HG03108 (cell line): Measurements from ENCODE around the gene ARHGAP5.

Experiments
- ATAC-seq: cut with Tn5 transposase; IDR thresholded peaks from one replicate; pipeline ENCODE4 v1.9.1; 2021; ENCODE audit warnings: moderate library complexity; ENCODE audit not compliant: unreplicated experiment

The ARHGAP5 gene

GRCh38 chr14:32169191-32169590, 92.1 kb downstream of the ARHGAP5 start:
- ATAC-seq, result no peak

GRCh38 chr14:32171469-32171868, 94.4 kb downstream of the ARHGAP5 start:
- ATAC-seq, result no peak

- ATAC-seq, result no peak
These were observed 106.3 kb downstream of the ARHGAP5 start for GRCh38 chr14:32183151-32184058.

- no peak for ATAC-seq
These were observed 108.0 kb downstream of the ARHGAP5 start for GRCh38 chr14:32185097-32185496.

GRCh38 chr14:32186248-32186647, 109.1 kb downstream of the ARHGAP5 start:
- ATAC-seq, result no peak

GRCh38 chr14:32189811-32190210, 112.7 kb downstream of the ARHGAP5 start:
- no peak for ATAC-seq

GRCh38 chr14:32190673-32191072, 113.6 kb downstream of the ARHGAP5 start:
- ATAC-seq, result no peak

- ATAC-seq, result no peak
These were observed 115.7 kb downstream of the ARHGAP5 start for GRCh38 chr14:32192712-32193373.

GRCh38 chr14:32193532-32193931, 116.4 kb downstream of the ARHGAP5 start:
- ATAC-seq, result no peak

GRCh38 chr14:32195636-32196035, 118.5 kb downstream of the ARHGAP5 start:
- ATAC-seq, result no peak

GRCh38 chr14:32197919-32198318, 120.8 kb downstream of the ARHGAP5 start:
- no peak for ATAC-seq

GRCh38 chr14:32200368-32201192, 123.5 kb downstream of the ARHGAP5 start:
- ATAC-seq, result no peak

GRCh38 chr14:32201193-32201815, 124.2 kb downstream of the ARHGAP5 start:
- peak; percentile 60 for ATAC-seq

GRCh38 chr14:32201816-32202490, 124.8 kb downstream of the ARHGAP5 start, which contains the start of gene RNU6-7:
Gene RNU6-7 (plus strand): TSS chr14:32202045.
- ATAC-seq, result no peak

- no peak for ATAC-seq
These were observed 125.4 kb downstream of the ARHGAP5 start for GRCh38 chr14:32202491-32202997.

GRCh38 chr14:32202998-32203882, 126.1 kb downstream of the ARHGAP5 start, which contains the start of gene RNU6-8:
Gene RNU6-8 (minus strand): TSS chr14:32203269.
- peak; percentile 53 for ATAC-seq

GRCh38 chr14:32203928-32204357, 126.8 kb downstream of the ARHGAP5 start:
- no peak for ATAC-seq

GRCh38 chr14:32205554-32205953, 128.4 kb downstream of the ARHGAP5 start:
- ATAC-seq, result no peak

GRCh38 chr14:32205984-32206383, 128.9 kb downstream of the ARHGAP5 start:
- no peak for ATAC-seq
